ACC112 (cell line): Measurements from ENCODE around the gene EXOC3L1.
A peak's percentile ranks its signal among the peaks of the same experiment; 100 is the strongest.

Experiments
- H2AFZ ChIP-seq: fragments of 200-600 bp; sonication (generic); one replicate; pipeline ENCODE4 v1.6.0; 2017; ENCODE audit warnings: antibody characterized with exemption, low read length; ENCODE audit not compliant: unreplicated experiment
- H3K27ac ChIP-seq: fragments of 200-600 bp; sonication (generic); 2 replicates; pipeline ENCODE4 v1.5.1; 2014; ENCODE audit warnings: low read depth, mild to moderate bottlenecking, antibody characterized with exemption, low read length, moderate library complexity
- H3K27me3 ChIP-seq: fragments of 200-600 bp; sonication (generic); 2 replicates; pipeline ENCODE4 v1.6.1; 2014; ENCODE audit warnings: mild to moderate bottlenecking, antibody characterized with exemption, low read length, moderate library complexity, mixed read lengths; ENCODE audit not compliant: insufficient read depth
- H3K36me3 ChIP-seq: fragments of 200-600 bp; sonication (generic); 2 replicates; pipeline ENCODE4 v1.6.1; 2016; ENCODE audit warnings: mild to moderate bottlenecking, antibody characterized with exemption, low read length, moderate library complexity, mixed read lengths; ENCODE audit not compliant: insufficient read depth
- H3K4me1 ChIP-seq: fragments of 200-600 bp; sonication (generic); one replicate; pipeline ENCODE4 v1.6.1; 2016; ENCODE audit warnings: low read length, mixed read lengths; ENCODE audit not compliant: insufficient read depth, unreplicated experiment, control insufficient read depth
- H3K4me3 ChIP-seq: fragments of 200-600 bp; sonication (generic); 2 replicates; pipeline ENCODE4 v1.5.1; 2014; ENCODE audit warnings: mild to moderate bottlenecking, low read depth, low read length
- H3K79me2 ChIP-seq: fragments of 200-600 bp; sonication (generic); one replicate; pipeline ENCODE4 v1.6.0; 2016; ENCODE audit warnings: low read length; ENCODE audit not compliant: control insufficient read depth, unreplicated experiment, insufficient read depth

The EXOC3L1 gene

DNA sequence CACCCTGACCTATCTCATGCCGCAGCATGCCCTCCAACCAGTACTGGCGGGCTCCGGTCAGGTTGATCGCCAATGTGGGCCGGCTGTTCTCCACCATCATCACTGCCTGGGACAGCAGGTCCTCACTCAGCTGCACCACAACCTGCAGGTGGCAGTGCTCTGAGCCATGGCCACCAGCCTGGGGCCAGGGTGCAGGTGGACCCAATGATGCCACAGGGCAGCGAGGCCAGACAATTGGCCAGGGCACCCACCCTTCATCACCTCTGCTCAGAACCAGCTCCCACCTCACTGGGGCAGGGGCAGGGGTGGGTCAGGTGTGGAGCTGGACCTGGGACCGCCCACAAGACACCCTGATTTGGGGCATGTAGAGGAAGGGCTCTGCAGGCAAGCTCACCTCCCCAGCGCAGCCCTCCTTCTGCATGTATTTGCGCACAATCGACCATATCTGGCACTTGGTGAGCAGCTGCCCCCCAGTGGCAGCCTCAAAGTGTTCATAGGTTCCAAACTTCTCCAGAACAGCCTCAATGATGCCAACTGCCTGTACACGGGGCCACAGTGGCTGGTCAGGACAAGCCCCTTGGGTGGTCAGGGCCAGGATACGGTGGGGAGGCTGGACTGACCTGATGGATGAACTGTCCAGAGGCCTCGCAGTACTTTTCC, 10.4 kb downstream of the EXOC3L1 start:
- Histone ChIP-seq H3K4me3 (no peak overlapping the region), H3K4me1 (peaks cover 22% of the 10 kb centered on the region), H3K27ac (no peak overlapping the region), H3K27me3 (no peaks in the 10 kb centered on the region), H3K36me3 (no peaks in the 10 kb centered on the region), H2AFZ (no peak overlapping the region), H3K79me2 (peaks cover 11% of the 10 kb centered on the region)

DNA sequence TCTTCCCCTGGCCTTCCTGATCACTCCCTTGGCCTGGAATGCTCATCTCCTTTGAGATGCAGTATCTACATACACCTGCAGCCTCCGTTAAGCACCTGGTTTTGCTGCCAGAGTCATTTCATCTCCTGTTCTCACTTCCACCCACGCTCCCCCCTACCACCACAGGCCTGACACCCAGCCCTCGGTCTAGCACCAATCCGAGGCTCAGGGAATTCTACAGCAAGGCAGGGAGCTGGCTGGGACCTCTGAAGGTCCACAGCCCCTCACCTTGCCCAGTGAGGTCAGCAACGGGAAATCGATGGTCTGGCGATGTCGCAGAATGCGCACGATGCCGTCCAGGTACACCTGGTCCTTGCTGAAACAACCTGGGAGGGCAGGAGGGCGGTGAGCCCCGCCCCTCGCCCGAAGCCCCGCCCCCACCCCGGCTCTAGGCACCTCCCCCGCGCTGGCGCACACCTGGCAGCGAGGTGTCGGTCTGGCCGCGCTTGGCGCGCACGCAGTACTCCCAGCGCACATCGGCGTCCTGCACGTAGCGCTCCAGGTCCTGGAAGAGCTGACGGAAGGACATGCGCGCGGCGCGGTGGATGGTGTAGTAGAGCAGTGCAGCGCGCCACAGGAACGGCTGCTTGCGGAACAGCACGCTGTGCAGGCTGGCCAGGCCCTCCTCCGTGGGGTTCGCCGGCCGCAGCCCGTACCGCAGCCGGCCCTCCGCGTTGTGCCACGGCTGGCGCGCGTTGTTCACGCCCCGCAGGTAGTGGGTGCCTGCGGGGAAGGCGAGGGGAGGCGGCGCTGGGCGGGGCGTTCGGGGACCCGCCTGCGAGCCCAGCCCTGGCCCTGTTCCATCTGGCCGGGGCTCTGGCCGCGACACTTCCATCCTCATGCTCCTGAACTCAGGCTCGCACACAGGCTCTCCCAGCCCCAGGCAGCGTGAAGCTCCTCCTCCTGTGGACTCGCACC, 11.9 kb downstream of the EXOC3L1 start:
- H2AFZ ChIP-seq: no peak overlapping the region
- H3K27me3 ChIP-seq: no peaks in the 10 kb centered on the region
- no peaks in the 10 kb centered on the region for H3K36me3 ChIP-seq
- H3K79me2 ChIP-seq: peaks cover 9% of the 10 kb centered on the region
- peaks cover 34% of the 10 kb centered on the region for H3K4me1 ChIP-seq
- no peak overlapping the region for H3K27ac ChIP-seq
- H3K4me3 ChIP-seq: peak overlapping the region; percentile 53

DNA sequence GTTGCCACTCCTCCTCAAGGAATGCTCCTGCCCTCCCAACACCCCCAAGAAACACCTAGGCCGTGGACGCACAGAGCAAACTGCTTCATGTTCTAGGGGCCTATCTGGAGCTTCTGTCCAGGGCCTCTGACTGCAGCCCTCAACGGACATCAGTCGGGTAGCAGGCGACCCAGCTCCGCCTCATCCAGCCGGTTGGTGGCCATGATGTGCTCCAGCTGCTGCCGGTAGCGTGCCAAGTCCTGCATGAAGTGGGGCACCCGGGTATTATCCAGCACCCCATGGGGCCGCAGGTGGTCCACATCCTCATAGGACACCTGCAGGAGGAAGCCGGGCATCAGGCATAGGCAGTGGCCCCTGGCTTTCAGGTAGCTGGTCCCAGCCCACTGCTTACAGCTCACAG, 13.3 kb downstream of the EXOC3L1 start:
- Histone ChIP-seq H3K4me1 (peaks cover 24% of the 10 kb centered on the region), H3K4me3 (no peak overlapping the region), H3K27me3 (no peaks in the 10 kb centered on the region)

DNA sequence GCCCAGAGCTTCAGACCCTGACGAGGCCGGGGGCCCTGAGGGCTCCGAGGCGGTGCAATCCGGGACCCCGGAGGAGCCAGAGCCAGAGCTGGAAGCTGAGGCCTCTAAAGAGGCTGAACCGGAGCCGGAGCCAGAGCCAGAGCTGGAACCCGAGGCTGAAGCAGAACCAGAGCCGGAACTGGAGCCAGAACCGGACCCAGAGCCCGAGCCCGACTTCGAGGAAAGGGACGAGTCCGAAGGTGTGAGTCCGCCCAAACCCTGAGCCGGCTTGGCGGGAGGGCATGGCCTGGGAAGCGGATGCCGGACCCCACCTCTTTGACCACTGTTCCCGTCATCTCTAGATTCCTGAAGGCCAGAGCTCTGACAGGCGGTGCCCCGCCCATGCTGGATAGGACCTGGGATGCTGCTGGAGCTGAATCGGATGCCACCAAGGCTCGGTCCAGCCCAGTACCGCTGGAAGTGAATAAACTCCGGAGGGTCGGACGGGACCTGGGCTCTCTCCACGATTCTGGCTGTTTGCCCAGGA, 15.2 kb downstream of the EXOC3L1 start:
- peaks cover 27% of the 10 kb centered on the region for H3K4me1 ChIP-seq
- H3K4me3 ChIP-seq: peak overlapping the region; percentile 83
- H3K79me2 ChIP-seq: peaks cover 3% of the 10 kb centered on the region
- no peaks in the 10 kb centered on the region for H3K27me3 ChIP-seq
- H3K36me3 ChIP-seq: no peaks in the 10 kb centered on the region
- peak overlapping the region; percentile 30 for H3K27ac ChIP-seq
- H2AFZ ChIP-seq: no peak overlapping the region

More for the DNA sequence above, 13.3 kb downstream of the EXOC3L1 start:
- H3K36me3 ChIP-seq: no peaks in the 10 kb centered on the region
- H2AFZ ChIP-seq: no peak overlapping the region
- no peak overlapping the region for H3K27ac ChIP-seq
- peaks cover 3% of the 10 kb centered on the region for H3K79me2 ChIP-seq

DNA sequence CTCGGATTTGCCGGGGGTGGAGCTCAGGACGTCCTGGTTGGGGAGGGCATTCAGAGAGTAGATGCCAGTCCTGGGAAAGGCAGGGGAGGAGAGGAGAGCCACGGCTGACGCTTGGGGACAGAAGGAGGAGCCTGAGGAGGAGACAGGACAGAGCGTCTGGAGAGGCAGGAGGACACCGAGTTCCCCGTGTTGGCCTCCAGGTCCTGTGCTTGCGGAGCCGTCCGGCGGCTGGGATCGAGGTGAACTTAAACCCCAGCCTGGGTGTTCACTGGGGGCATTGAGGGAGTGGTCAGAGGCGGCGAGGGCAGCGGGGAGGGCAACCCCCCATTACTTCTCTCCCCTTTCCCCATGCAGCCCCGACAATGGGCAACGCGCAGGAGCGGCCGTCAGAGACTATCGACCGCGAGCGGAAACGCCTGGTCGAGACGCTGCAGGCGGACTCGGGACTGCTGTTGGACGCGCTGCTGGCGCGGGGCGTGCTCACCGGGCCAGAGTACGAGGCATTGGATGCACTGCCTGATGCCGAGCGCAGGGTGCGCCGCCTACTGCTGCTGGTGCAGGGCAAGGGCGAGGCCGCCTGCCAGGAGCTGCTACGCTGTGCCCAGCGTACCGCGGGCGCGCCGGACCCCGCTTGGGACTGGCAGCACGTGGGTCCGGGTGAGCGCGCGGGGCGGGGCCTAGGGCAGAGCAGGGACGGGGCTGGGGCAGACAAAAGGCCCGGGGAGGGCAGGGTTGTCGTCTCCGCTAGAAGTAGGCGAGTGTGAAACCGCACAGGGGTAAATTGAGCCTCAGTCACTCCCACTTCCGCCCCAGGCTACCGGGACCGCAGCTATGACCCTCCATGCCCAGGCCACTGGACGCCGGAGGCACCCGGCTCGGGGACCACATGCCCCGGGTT, 15.9 kb downstream of the EXOC3L1 start:
- no peaks in the 10 kb centered on the region for H3K27me3 ChIP-seq
- H3K79me2 ChIP-seq: peaks cover 3% of the 10 kb centered on the region
- H3K4me3 ChIP-seq: peak overlapping the region; percentile 83
- peaks cover 29% of the 10 kb centered on the region for H3K4me1 ChIP-seq
- H3K27ac ChIP-seq: peak overlapping the region; percentile 55
- H3K36me3 ChIP-seq: no peaks in the 10 kb centered on the region
- H2AFZ ChIP-seq: peak overlapping the region; percentile 83

DNA sequence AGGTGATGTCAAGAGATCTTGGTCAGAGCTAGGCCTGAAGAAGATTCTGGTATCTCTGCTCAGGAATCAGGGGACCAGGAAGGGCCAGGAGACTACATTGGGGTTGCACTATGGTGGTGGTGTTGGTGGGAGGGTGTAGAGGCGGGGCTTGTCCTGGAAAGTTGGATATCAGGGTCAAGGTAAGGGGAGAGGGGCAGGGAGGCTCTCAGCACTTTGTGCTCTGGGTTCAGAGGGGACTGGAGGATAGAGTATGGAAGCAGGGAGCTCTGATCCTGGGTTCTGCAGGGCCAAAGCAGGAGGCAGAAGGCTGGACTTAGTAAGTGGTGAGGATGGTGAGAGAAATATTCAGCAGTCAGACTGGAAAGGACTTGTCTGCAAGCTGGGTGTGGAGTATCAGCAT, 16.6 kb downstream of the EXOC3L1 start:
- H2AFZ ChIP-seq: peak overlapping the region; percentile 83
- peak overlapping the region; percentile 55 for H3K27ac ChIP-seq
- H3K79me2 ChIP-seq: peaks cover 3% of the 10 kb centered on the region
- no peaks in the 10 kb centered on the region for H3K27me3 ChIP-seq
- H3K36me3 ChIP-seq: no peaks in the 10 kb centered on the region
- peaks cover 31% of the 10 kb centered on the region for H3K4me1 ChIP-seq
- peak overlapping the region; percentile 83 for H3K4me3 ChIP-seq

DNA sequence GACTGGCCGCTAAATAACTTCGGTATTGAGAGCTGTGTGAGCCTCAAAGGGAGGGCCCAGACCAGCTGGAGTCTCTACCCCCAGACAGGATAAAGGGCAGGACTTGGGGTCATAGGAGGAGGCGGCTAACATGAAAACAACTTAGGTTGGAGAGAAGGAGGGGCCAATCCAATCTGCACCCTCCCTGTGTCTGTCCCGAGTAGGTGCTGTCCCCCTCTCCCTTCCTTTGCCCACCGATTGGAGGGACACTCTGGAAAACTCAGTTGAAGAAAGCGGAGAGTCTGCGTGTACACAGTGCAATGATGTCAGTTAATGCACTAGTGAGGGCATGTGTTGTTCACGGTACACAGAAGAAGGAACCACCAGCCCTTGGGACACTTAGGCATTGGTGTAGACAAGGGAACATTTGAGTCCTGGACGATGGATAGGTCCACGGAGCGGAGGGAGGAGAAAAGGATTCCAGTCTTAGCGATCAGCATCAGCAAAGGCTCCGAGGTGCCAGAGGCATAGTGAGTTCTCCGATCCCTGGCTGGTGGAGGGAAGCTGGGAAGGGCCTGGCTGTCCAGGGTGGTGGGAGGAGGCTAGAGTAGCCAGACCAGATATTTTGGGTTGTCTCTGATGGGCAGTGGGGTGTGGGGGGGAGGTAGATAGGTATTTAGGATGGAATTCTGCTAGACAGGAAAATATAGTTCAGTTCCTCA, 18.8 kb downstream of the EXOC3L1 start:
- H3K4me1 ChIP-seq: peaks cover 31% of the 10 kb centered on the region
- peak overlapping the region; percentile 90 for H3K27ac ChIP-seq
- H3K79me2 ChIP-seq: peaks cover 3% of the 10 kb centered on the region
- peak overlapping the region; percentile 80 for H3K4me3 ChIP-seq
- H3K36me3 ChIP-seq: no peaks in the 10 kb centered on the region
- H3K27me3 ChIP-seq: no peaks in the 10 kb centered on the region
- H2AFZ ChIP-seq: peak overlapping the region; percentile 84

DNA sequence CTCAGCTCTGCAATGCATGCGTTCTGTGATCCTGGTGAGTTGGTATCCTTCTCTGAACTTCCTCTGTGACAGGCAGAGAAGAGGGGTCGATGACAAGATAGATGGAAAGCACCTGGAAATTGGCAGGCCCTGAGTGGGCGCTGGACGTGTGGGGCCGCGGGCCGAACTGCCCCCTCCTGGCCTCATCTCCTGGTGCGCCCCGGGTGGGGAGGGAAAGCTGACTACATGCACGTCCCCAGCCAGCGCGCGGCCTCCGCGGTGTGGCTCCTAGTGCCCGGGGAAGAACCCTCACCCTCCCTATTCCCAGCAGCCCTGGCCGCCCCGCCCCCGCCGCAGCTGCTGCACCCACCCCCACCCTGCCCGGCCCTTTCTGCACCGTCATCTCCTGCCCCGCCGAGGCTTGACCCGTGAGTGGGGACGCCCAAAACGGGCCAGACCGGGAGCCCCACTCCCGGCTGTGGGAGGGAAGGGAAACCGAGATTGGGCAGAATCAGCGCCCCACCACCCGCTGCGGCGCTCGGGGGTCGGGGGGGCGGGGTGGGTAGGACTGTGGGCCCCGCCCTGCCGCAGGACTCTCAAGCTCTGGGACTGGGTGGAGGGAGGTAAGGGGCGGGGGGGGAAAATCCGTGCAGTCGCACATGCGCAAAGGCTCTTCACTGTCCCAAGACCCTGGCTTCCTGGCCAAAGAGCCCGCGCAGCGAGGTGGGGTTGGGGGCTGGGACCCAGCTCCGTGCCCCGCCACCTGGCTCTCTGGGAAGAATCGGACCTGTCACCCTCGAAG, 19.6 kb downstream of the EXOC3L1 start, which contains the start of gene NOL3:
TSS of gene NOL3 (plus strand) at position 371 of the 781 bp plus-strand sequence.
- Histone ChIP-seq H3K27ac (peak within 1 kb of the TSS; percentile 90), H3K36me3 (no peaks in the 10 kb centered on the region), H3K27me3 (no peaks in the 10 kb centered on the region), H2AFZ (peak within 1 kb of the TSS; percentile 90), H3K4me3 (peak within 1 kb of the TSS; percentile 80), H3K4me1 (peaks cover 31% of the 10 kb centered on the region), H3K79me2 (peaks cover 3% of the 10 kb centered on the region)

DNA sequence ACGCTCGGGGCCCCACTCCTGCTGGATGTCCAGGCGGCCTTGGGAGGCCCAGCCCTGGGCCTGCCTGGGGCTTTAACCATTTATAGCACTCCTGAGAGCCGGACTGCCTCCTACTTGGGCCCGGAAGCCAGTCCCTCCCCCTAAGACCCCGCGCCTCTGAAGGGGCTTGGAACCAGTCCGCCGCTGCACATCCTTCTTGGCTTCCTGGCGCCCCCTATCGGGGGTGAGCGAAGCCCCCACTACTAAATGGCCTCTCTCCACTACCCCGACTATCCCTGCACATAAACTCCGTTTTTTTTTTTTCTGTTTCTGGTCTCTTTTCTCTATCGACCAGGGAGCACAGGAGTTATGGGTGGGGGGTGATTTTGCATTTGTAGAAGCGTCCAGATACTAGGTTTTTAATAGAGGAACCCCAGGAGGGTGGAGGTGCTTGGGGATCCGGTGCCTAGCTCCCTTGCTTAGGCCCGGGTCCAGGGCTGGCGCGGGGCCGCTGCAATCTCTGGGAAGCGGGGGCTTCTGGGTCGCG, 20.2 kb downstream of the EXOC3L1 start:
- peaks cover 3% of the 10 kb centered on the region for H3K79me2 ChIP-seq
- no peaks in the 10 kb centered on the region for H3K36me3 ChIP-seq
- peak overlapping the region; percentile 80 for H3K4me3 ChIP-seq
- H2AFZ ChIP-seq: peak overlapping the region; percentile 90
- H3K27me3 ChIP-seq: no peaks in the 10 kb centered on the region
- H3K27ac ChIP-seq: peak overlapping the region; percentile 90
- H3K4me1 ChIP-seq: peaks cover 28% of the 10 kb centered on the region
